Activated CD8-positive, alpha-beta T cell treated with anti-CD3 and anti-CD28 coated beads, Interleukin-2, amount 10 ng/mL, durations not matched to agents 7 days and 5 days (primary cell): Measurements from ENCODE around the gene HABP2. TPM values are rescaled to one million over a fixed set of nuclear protein-coding genes. Genes with fewer than 3 reads are reported as not detected.

Experiments
- ATAC-seq: fragments of 150-1000 bp; cut with Tn5 transposase; one replicate; pipeline ENCODE4 v1.10.0; 2021; ENCODE audit warnings: moderate library complexity
- CTCF ChIA-PET: fragments of 350-600 bp; sonication (Branson Sonifier 250); formaldehyde crosslinking; loops from one replicate; lab custom pipeline; 2021; ENCODE audit warnings: antibody characterized with exemption; lab: Charles Lee
- POLR2A ChIA-PET: fragments of 350-600 bp; sonication (Branson Sonifier 250); formaldehyde crosslinking; loops from one replicate; lab custom pipeline; 2021; ENCODE audit warnings: antibody characterized with exemption; lab: Charles Lee
- DNase-seq: peaks from one replicate; pipeline ENCODE4 v3.0.0-alpha.2; 2020
- H3K27ac Mint-ChIP-seq: one replicate; pipeline ENCODE4 v1.8.0; 2021; ENCODE audit warnings: mild to moderate bottlenecking, mixed read lengths
- H3K27me3 Mint-ChIP-seq: one replicate; pipeline ENCODE4 v1.8.0; 2021; ENCODE audit warnings: low read depth, mixed read lengths
- H3K36me3 Mint-ChIP-seq: one replicate; pipeline ENCODE4 v1.8.0; 2021; ENCODE audit warnings: low read depth, mixed read lengths
- H3K4me1 Mint-ChIP-seq: one replicate; pipeline ENCODE4 v1.8.0; 2021; ENCODE audit warnings: low read depth, mixed read lengths
- H3K4me3 Mint-ChIP-seq: one replicate; pipeline ENCODE4 v1.8.0; 2021; ENCODE audit warnings: mild to moderate bottlenecking, mixed read lengths
- H3K9me3 Mint-ChIP-seq: one replicate; pipeline ENCODE4 v1.8.0; 2022; ENCODE audit warnings: mixed read lengths; ENCODE audit not compliant: insufficient read depth
- total RNA-seq, 2 experiments: library from RNA; stranded (reverse); gene quantifications; one replicate each; pipeline ENCODE4 v1.2.3, GENCODE V29; 2021

HABP2 gene
- total RNA-seq, 2 experiments from 2014 or later, result not detected

DNA sequence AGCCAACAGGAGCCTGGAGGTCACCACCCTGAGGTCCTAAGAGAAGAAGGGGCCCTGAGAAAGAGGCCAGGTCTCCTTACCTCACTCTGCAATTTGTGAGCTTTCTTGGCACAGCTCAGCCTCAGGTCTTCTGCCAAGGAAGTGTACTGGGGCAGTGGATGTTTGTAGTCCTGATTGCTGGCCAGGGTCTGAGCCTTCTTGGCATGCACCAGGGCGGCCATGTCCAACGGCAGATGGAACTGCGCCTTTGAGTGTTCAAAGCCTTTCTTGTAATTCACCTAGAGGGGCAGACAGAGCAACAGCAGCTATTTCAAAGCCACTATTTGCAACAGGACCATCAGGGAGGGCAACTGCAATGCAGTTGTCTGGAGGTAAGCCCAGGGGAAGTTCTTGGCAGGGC lies 59.3 kb downstream of the HABP2 start:
- Mint-ChIP-seq H3K27me3 (peaks cover 38% of the 10 kb centered on the region), H3K4me1 (no peaks in the 10 kb centered on the region), H3K36me3 (no peaks in the 10 kb centered on the region), H3K27ac (no peak overlapping the region), H3K4me3 (no peak overlapping the region), H3K9me3 (no peaks in the 10 kb centered on the region)
- CTCF ChIA-PET, result no interaction called here
- no peak for ATAC-seq
- POLR2A ChIA-PET, result no interaction called here
- no peak for DNase-seq

DNA sequence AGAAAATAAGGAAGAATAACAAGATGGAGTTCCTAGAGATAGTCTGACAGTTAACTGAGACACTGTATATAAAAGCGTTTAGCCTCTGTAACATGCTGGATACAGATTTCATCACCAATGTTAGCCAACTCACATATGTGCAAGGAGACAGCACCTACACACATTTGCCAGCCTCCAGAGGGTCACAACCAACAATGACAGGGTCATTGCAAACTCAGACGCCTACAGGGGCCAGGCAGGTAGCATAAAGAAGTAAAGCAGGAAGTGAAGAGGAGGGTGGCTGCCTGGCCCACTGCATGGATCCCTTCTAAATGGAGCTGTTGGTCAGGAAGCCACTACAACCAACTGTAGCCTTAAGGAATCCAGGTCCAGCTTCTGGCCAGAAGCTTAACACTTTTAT lies 60.6 kb downstream of the HABP2 start:
- H3K4me3 Mint-ChIP-seq, result no peak overlapping the region
- H3K27ac Mint-ChIP-seq, result no peak overlapping the region
- no peaks in the 10 kb centered on the region for H3K4me1 Mint-ChIP-seq
- POLR2A ChIA-PET, result no interaction called here
- H3K27me3 Mint-ChIP-seq, result peaks cover 39% of the 10 kb centered on the region
- no peaks in the 10 kb centered on the region for H3K36me3 Mint-ChIP-seq
- no peaks in the 10 kb centered on the region for H3K9me3 Mint-ChIP-seq
- no peak for DNase-seq
- CTCF ChIA-PET, result no interaction called here
- no peak for ATAC-seq

DNA sequence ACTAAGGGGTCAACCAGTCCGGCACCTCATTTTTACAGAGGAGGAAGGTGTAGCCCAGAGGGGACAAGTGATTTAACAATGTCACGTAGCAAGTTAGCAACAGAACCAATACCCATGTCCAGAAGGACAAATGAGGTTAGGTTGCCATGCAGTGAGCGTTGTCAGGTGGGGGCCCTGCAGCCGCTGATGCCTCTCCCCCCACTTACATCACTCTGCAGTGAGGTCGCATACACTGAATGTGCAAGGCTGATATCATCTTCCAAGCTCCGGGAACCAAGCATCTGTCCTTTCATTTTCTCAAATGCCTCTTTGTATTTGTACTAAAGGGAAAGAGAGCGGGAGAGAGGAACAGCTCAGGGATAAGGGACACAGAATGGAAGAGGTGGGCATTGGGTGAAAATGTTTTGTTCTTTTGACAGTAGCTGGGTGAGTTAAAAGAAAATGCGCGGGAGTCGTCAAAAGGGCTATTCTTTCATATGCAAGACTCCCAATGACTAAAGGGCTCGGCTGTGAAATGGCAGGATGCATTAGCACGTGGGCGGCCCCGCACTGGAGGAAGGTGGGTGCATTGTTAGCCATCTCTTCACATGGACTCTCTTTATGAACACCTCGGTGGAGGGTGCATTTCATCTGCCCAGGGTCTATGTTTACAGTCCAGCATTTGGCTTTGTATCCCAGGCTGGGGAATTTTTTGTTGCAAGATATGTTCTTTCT lies 61.3 kb downstream of the HABP2 start:
- CTCF ChIA-PET, result no interaction called here
- Mint-ChIP-seq H3K27me3 (peaks cover 39% of the 10 kb centered on the region), H3K4me3 (no peak overlapping the region), H3K27ac (no peak overlapping the region), H3K9me3 (no peaks in the 10 kb centered on the region), H3K36me3 (no peaks in the 10 kb centered on the region), H3K4me1 (no peaks in the 10 kb centered on the region)
- POLR2A ChIA-PET, result no interaction called here
- DNase-seq (no peak), ATAC-seq (no peak)

DNA sequence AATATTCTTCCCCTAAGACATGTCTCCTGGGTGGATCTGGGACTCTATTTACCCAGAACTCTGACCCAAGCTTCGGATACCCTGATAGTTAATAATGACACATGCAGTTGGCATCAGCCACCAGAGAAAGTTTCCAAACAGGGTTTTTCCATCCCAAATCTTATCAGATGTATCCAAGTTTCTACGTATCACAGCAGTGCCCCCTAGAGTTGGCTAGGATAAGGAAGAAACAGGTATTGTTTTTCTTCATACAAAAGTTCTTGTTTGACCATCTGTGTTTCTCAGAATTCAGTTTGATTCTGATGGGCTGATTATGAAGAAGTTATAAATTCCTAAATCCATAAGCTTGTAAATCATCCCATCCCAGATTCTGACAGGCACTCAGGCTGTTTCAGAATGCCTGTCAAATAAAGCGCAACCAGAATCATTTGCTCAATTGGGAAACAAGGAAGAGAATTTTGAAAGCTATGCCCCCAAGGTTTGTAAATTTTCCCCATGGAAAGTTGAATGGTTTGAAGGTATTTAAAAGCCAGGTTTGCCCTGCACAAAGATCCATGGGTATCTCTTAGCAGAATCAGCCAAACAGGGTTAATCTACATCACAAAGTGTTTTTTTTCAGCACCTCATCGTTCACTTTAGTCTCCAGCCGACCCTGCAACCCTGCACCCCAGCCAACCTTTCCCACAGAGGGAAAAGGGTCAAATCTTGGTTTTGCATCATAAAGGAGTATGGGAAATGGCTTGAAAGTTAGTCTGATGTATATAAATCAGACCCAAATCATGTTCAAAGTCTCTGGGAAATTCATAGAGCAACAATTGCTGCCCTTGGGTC lies 63.6 kb downstream of the HABP2 start:
- POLR2A ChIA-PET, result no interaction called here
- peaks cover 33% of the 10 kb centered on the region for H3K27me3 Mint-ChIP-seq
- H3K27ac Mint-ChIP-seq, result no peak overlapping the region
- H3K4me3 Mint-ChIP-seq, result no peak overlapping the region
- DNase-seq, result no peak
- CTCF ChIA-PET, result no interaction called here
- no peaks in the 10 kb centered on the region for H3K4me1 Mint-ChIP-seq
- ATAC-seq, result no peak
- H3K9me3 Mint-ChIP-seq, result no peaks in the 10 kb centered on the region
- no peaks in the 10 kb centered on the region for H3K36me3 Mint-ChIP-seq

DNA sequence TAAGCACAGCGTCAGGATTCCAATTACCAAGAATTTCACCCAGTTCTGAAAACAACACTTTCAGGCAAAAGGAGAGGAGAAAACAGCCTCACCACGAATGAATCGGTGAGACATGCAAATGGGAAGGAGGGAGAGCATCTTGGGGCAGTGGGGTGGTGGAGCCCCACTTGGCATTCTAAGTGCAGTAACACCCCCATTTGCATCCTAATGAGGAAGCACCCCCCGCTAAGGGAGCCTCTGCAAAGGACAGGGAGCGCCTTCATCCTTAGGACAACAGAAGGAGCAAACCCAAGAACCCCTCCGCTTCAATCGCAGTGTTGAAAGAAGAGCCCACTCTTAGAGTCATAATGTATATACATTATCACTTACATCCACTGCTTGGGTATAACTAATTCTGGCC lies 64.2 kb downstream of the HABP2 start:
- H3K36me3 Mint-ChIP-seq, result no peaks in the 10 kb centered on the region
- peaks cover 28% of the 10 kb centered on the region for H3K27me3 Mint-ChIP-seq
- no peak overlapping the region for H3K4me3 Mint-ChIP-seq
- DNase-seq (no peak), ATAC-seq (no peak)
- H3K27ac Mint-ChIP-seq, result no peak overlapping the region
- H3K4me1 Mint-ChIP-seq, result no peaks in the 10 kb centered on the region
- POLR2A ChIA-PET, result no interaction called here
- CTCF ChIA-PET, result no interaction called here
- no peaks in the 10 kb centered on the region for H3K9me3 Mint-ChIP-seq

DNA sequence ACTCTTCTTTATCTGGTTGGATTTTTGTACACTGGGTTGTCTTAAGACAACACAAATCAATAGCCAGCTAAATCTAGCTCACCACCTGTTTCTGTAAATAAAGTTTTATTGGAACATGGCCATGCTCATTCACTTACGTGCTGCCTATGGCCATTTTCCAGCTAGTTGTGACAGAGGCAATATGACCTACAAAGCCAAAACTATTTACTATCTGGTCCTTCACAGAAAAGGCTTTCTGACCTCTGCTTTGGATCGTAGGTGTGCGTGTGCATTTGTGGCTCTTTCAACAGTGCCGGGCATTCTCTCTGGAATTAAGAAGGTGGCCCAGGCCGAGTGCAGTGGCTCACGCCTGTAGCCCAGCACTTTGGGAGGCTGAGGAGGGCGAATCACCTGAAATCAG lies 65.5 kb downstream of the HABP2 start:
- no peak for DNase-seq
- no peaks in the 10 kb centered on the region for H3K9me3 Mint-ChIP-seq
- H3K4me1 Mint-ChIP-seq, result no peaks in the 10 kb centered on the region
- ATAC-seq, result no peak
- peaks cover 23% of the 10 kb centered on the region for H3K27me3 Mint-ChIP-seq
- ChIA-PET CTCF (no interaction called here), POLR2A (no interaction called here)
- H3K4me3 Mint-ChIP-seq, result no peak overlapping the region
- no peak overlapping the region for H3K27ac Mint-ChIP-seq
- H3K36me3 Mint-ChIP-seq, result no peaks in the 10 kb centered on the region

DNA sequence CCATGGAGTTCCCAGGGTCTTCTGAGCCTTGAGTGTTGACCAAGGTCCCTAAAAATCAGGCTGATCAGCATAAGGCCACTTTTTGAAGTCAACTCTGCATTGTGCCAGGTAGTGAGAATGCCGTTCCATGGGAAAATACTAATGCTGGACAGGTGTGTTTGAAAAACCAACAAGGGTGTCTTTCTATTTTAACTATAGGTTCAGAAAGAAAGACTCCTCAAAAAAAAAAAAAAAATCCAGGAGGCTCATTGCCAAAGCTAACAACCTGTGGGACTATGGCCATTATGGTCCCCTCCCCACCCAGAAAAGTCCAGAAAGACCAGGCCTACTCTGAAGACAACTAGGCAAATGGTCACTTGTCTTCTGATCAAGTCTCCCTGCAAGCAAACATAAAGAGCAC lies 66.5 kb downstream of the HABP2 start:
- Mint-ChIP-seq H3K4me3 (no peak overlapping the region), H3K27ac (no peak overlapping the region), H3K9me3 (no peaks in the 10 kb centered on the region), H3K27me3 (peaks cover 28% of the 10 kb centered on the region), H3K36me3 (no peaks in the 10 kb centered on the region), H3K4me1 (no peaks in the 10 kb centered on the region)
- DNase-seq (no peak), ATAC-seq (no peak)
- ChIA-PET CTCF (no interaction called here), POLR2A (no interaction called here)

DNA sequence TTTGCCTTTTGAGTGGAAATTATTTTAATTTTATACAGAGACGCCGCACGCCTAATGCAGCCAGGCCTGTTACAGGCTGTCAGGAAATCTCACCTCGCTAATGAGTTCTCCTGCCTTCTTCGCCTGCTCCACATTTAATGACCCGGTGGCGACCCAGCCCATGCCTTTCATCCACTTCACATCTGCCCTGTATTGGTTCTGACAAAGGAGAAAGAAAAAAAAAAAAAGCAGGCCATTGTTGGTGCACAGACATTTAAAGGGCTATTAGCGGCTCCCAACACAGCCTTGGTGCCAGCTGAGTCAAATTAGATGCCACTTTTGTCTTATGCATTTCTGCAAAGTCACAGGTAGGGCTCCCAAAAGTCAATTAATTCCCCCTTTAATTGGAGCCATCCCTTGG lies 67.7 kb downstream of the HABP2 start:
- no peaks in the 10 kb centered on the region for H3K9me3 Mint-ChIP-seq
- H3K4me3 Mint-ChIP-seq, result no peak overlapping the region
- no peak for DNase-seq
- no peaks in the 10 kb centered on the region for H3K4me1 Mint-ChIP-seq
- ChIA-PET CTCF (no interaction called here), POLR2A (no interaction called here)
- no peaks in the 10 kb centered on the region for H3K36me3 Mint-ChIP-seq
- H3K27ac Mint-ChIP-seq, result no peak overlapping the region
- H3K27me3 Mint-ChIP-seq, result peaks cover 32% of the 10 kb centered on the region
- no peak for ATAC-seq

DNA sequence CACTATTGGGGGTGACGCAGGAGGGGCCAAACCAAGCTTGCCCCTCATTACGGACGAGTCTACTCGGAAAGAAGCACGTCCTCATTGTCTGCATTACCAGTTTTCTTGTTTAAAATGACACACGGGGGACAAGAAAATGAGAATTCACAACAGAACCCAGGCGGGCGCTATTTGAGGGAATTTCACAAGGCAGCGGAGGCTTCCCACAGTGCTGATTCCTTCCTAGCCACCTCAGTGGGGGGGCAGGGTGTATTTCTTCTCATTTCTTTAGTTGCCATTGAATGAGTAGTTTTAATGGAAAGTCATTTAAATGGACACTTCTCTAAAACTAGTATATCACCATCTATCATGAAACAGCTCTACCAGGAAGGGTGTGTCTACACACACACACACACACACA lies 68.1 kb downstream of the HABP2 start:
- ChIA-PET CTCF (no interaction called here), POLR2A (no interaction called here)
- Mint-ChIP-seq H3K4me3 (no peak overlapping the region), H3K27me3 (peaks cover 30% of the 10 kb centered on the region), H3K27ac (no peak overlapping the region), H3K36me3 (no peaks in the 10 kb centered on the region), H3K4me1 (no peaks in the 10 kb centered on the region), H3K9me3 (no peaks in the 10 kb centered on the region)
- DNase-seq (no peak), ATAC-seq (no peak)

DNA sequence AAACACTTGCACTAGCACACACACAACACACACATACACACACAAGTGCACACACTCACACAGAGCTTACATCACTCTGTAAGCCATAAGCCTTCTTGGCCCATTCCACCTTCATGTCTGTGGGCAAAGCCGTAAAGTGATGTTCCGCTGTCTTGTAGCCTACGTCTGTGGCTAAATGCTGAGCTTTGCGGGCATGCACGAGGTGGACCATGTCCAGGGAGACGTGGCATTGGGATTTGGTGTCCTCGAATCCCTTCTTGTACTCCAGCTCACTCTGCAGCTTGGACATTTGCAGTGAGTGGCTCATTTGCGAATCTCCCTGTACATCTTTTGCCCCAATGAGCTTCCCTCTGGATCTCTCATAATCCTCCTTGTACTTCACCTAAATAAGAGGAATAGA lies 68.9 kb downstream of the HABP2 start:
- peaks cover 30% of the 10 kb centered on the region for H3K27me3 Mint-ChIP-seq
- POLR2A ChIA-PET, result no interaction called here

DNA sequence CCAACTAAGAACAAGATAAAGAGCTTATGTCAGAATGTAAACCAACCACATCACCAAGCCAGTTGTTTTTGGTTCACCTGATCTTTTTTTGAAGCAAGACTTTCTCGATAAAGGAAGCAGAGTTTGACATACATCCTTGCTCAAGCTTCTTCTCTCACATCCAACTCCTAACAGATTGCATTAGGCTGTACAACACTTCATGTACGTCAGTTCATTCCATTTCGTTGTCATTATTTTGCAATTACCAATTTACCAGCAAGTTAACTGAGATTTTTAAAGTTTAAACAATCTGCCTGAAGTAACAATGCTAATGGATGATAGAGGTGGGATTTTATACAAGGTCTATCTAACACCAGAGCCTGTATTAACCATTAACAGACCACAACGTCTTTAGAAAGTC lies 70.0 kb downstream of the HABP2 start:
- no peak for DNase-seq
- no peaks in the 10 kb centered on the region for H3K36me3 Mint-ChIP-seq
- POLR2A ChIA-PET, result no interaction called here
- no peaks in the 10 kb centered on the region for H3K9me3 Mint-ChIP-seq
- peaks cover 24% of the 10 kb centered on the region for H3K27me3 Mint-ChIP-seq
- H3K27ac Mint-ChIP-seq, result no peak overlapping the region
- no peak for ATAC-seq
- no peak overlapping the region for H3K4me3 Mint-ChIP-seq
- H3K4me1 Mint-ChIP-seq, result no peaks in the 10 kb centered on the region
- CTCF ChIA-PET, result no interaction called here

More for the DNA sequence above, 68.9 kb downstream of the HABP2 start:
- ATAC-seq (no peak), DNase-seq (no peak)
- Mint-ChIP-seq H3K9me3 (no peaks in the 10 kb centered on the region), H3K27ac (no peak overlapping the region), H3K36me3 (no peaks in the 10 kb centered on the region), H3K4me3 (no peak overlapping the region), H3K4me1 (no peaks in the 10 kb centered on the region)
- CTCF ChIA-PET, result no interaction called here

DNA sequence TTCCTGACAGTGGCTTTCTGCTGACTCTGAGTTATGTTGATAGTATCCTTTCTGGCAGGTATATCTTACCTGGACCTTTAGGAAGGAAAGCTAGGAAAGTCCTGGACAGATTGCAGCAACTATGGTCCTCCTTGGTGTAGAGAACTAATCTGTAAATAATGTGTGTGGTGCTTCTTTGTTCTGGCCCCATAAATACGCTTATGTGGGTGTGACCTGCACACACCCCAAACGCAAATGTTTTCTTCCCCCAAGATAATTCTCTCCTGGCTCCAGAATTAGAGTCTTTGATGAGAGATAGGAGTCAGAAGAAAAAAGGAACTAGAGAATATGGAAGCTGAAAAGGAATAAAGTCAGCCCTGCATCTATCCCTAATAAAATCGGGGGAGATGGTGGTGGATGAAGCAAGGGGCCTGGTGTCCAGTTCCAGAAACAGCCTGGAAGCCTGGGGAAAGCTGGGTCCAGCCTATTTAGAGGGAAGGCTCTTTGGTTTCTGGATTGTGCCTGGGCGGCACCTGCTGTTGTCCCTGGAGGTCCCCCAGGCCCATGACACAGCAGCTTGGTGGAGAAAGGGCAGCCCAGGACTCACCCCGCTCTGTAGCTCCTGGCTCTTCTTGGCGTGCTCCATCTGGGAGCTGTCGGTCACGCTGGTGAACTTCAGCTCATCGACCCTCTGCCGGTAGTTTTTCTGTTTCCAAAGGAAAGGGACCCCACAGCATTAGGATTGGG lies 72.8 kb downstream of the HABP2 start:
- H3K9me3 Mint-ChIP-seq, result no peaks in the 10 kb centered on the region
- H3K36me3 Mint-ChIP-seq, result no peaks in the 10 kb centered on the region
- ATAC-seq (no peak), DNase-seq (no peak)
- H3K4me3 Mint-ChIP-seq, result no peak overlapping the region
- H3K27ac Mint-ChIP-seq, result no peak overlapping the region
- CTCF ChIA-PET, result no interaction called here
- H3K27me3 Mint-ChIP-seq, result peaks cover 21% of the 10 kb centered on the region
- no peaks in the 10 kb centered on the region for H3K4me1 Mint-ChIP-seq
- POLR2A ChIA-PET, result no interaction called here
